WI38 (cell line): ENCODE measurements around the gene PPARG.

Source experiments
- H3K4me3 ChIP-seq: 2 replicates; pipeline ENCODE4 v1.5.1; 2011; ENCODE audit warnings: low read depth, mild to moderate bottlenecking, control low read depth, low read length
- TF ChIP-seq, protein P1 (sequence below): IDR thresholded peaks from 2 replicates; pipeline ENCODE4 v1.5.1; 2012; ENCODE audit warnings: low read depth, mild to moderate bottlenecking, control low read depth, low read length

PPARG gene

DNA sequence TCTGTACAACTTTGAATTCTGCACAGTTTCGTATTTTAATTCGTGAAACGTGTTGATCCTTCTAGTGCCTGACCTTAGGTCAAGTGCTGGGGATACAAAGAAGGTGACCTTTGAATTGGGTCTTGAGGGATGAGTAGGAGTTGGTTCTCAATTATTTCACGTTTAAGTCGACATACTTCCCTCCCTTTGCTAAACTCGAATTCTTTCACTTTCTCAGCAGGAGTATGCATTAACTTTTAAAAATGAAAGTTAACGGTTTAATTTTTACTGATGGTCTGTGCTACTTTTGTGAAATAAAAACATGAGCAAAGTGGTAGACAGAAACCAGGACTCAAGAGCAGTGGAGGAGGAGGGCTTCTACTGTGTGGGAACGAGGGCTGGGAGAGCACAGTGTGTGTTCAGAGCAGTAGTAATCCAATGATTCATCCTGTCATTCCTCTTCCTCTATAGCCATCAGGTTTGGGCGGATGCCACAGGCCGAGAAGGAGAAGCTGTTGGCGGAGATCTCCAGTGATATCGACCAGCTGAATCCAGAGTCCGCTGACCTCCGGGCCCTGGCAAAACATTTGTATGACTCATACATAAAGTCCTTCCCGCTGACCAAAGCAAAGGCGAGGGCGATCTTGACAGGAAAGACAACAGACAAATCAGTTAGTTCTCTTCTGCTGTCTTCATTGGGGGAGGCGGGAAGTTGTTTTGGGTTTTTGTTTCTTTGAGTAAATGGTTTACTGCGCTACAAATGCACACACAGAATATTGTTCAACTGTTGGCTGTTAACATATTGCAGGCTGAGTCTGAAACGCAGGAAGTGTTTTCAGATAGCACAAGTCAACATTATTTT, 116.8 kb downstream of the PPARG start:
- H3K4me3 ChIP-seq = no peak overlapping the region
- TF ChIP-seq, protein P1, sequence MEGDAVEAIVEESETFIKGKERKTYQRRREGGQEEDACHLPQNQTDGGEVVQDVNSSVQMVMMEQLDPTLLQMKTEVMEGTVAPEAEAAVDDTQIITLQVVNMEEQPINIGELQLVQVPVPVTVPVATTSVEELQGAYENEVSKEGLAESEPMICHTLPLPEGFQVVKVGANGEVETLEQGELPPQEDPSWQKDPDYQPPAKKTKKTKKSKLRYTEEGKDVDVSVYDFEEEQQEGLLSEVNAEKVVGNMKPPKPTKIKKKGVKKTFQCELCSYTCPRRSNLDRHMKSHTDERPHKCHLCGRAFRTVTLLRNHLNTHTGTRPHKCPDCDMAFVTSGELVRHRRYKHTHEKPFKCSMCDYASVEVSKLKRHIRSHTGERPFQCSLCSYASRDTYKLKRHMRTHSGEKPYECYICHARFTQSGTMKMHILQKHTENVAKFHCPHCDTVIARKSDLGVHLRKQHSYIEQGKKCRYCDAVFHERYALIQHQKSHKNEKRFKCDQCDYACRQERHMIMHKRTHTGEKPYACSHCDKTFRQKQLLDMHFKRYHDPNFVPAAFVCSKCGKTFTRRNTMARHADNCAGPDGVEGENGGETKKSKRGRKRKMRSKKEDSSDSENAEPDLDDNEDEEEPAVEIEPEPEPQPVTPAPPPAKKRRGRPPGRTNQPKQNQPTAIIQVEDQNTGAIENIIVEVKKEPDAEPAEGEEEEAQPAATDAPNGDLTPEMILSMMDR = no peak

DNA sequence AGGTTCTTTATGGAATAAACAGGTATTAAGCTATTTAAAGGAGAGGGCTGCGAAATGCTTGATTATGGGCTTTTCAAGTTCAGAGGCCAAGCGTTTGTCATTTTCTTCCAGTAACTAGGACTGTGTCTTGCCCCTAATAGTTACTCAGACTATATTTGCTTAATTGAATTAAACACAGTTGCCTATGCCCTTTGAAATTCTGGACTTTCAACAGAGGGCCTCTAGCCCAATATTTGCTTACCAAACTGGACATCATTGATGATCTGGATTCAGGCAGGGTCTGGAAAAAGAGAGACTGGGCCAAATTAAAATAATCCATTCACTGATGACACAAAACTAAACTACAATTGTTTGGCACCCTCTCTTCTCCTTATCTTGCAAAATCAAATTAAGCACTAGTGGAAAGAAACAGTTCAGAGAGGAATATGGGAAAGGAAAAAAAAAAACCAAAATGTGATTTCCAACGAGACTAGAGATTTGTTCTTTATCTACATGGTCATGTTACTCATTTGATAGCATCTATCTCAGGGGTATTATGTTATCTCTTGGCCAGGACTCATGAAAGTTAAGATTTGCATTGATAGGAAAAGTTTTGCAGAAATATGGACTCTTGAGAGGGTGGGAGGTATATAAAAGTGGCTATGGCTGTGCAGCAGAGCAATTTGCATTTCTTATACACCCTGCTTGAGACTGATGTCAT, 120.3 kb downstream of the PPARG start:
- TF ChIP-seq, protein P1 = no peak
- no peak overlapping the region for H3K4me3 ChIP-seq

DNA sequence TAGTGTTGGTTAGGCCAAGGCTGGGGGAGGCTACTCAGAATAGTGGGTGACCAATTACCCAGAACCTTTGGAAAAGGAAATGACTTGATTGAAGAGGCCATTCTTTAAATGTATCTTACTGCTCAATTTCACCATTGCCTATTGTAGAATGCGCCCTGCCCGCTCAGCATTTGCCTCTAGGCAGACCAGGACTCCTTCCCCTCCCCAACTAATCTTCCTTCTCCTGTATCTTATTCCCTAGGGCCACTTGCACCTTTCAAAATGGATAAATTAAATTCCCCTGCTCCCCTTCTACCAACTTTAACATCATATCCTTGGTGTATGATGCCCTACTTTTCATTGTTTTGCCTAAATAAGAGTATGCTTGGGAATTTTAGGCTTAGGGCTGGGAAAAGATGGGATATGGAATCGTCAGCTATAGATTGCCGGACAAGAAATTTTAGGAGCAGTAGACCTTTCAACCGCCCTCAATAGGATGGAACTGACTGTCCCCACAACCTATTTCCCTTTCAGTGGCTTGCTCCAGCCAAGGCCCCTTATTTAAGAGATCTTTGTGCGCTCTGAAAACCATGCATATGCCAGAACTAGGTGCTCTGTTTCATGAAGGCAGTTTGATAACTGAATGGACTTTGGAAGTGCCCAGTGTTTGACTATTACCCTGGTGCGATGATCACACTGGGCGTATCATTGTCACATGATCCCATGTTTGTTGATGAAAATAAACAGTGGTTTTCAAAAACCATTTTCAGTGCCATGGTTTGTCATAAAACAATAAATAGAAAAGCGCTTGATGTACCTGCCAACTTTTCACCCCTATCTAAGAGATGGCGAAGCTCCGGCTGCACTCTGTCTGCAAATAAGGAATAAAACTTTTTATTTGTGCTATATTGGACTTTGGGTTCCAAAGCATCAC, 121.1 kb downstream of the PPARG start:
- TF ChIP-seq, protein P1 = no peak

DNA sequence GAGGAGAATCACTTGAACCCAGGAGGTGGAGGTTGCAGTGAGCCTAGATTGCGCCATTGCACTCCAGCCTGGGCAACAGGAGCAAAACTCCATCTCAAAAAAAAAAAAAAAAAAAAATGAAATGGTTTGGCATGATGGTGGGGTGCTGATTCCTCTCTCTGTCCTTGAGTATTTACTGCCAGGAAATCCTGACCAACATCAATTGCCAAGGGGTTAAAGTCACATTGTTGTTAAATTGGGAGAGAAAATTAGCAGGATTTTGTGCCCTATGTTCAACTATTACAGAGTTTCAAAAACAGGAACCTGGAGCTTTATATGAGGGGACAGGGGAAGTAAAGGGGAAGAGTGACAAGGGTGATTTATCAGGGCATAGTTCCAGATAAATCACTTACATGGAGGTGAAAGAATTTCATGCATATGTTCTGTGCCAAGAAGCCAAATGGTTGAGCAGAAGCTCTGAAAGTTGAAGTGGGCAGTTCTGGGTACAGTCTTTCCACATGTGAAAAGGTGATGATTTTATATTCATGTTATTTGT, 124.9 kb downstream of the PPARG start:
- TF ChIP-seq, protein P1 = no peak
- no peak overlapping the region for H3K4me3 ChIP-seq

More for the DNA sequence above, 121.1 kb downstream of the PPARG start:
- no peak overlapping the region for H3K4me3 ChIP-seq

DNA sequence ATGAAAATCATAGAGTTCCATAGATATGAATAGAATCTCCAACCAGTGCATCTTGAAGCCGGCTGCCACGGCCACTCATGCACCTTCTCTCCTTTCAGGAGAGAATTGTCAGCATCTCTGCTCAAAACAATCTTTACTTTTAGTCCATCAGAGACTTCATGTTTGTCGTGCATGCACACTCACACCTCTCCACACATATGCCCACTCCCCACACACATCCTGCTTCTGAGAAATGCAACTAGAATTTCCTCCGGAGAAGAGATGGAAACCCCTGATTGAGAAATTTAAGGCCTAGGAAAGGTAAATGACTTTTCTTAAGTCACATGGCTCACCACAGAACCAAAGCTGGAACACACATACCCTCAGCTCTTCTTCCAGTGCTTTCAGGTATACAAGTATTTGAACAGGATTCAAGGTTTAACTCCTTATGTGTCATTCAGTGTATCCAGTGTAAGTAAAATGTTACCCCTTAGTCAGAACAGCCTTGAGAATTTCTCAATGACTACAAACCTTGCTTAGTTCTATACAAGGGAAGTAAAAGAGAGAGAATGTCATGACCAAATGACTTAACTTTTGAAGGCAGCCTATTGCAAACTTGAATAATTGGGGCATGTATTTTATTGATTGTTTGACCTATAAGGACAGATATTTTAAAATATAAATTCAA, 126.3 kb downstream of the PPARG start:
- TF ChIP-seq, protein P1 = no peak

DNA sequence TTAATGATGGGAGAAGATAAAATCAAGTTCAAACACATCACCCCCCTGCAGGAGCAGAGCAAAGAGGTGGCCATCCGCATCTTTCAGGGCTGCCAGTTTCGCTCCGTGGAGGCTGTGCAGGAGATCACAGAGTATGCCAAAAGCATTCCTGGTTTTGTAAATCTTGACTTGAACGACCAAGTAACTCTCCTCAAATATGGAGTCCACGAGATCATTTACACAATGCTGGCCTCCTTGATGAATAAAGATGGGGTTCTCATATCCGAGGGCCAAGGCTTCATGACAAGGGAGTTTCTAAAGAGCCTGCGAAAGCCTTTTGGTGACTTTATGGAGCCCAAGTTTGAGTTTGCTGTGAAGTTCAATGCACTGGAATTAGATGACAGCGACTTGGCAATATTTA, 127.9 kb downstream of the PPARG start:
- H3K4me3 ChIP-seq = no peak overlapping the region
- TF ChIP-seq, protein P1 = no peak

More for the DNA sequence above, 126.3 kb downstream of the PPARG start:
- no peak overlapping the region for H3K4me3 ChIP-seq
